HG02763 (cell line): ENCODE results near the gene CFAP97D1.

ENCODE experiments used
- ATAC-seq: cut with Tn5 transposase; IDR thresholded peaks from one replicate; pipeline ENCODE4 v1.9.1; 2021; ENCODE audit warnings: mild to moderate bottlenecking, moderate library complexity; ENCODE audit not compliant: unreplicated experiment

CFAP97D1 gene

DNA sequence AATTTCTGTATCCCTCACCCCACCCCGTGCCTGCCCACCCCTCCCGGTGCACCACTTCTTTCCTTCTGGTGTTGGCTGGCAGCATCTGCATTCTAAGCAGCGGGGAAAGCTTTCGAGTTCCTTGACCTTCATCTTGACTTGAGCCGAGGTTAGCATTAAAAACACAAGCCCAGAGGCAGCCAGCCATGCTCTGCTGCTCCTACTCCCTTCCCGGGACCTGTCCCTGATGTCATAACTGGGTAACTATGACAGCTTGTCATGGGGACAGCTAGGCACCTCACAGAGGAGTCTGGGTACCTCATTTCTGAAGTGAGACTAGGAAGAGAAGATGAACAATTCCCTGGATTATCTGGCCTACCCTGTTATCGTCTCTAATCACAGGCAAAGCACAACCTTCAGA lies at the start of gene CFAP97D1:
Gene CFAP97D1, plus strand, starts transcription at position 301 of the 400 bp plus-strand sequence. Its CDS starts 28 bp downstream, at position 329.
- no peak for ATAC-seq

DNA sequence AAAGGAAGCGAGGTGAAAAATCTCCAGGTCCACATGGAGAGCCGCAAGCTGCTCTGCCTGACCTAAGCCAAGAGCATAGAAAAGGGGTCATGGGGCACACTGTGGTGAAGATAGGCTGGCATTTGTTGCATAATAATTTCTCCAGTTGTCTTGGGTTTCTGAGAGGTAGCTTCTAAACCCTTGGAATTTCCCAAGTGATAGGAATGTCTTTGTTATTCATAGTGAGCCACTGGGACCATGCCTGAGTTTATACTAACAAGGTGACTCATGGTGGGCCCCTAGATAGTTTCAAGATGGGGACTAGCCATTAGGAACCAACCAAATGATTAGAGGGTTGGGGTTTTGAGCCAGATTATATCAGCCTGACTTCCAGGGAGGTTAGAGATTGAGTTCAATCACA lies 47.3 kb upstream of the CFAP97D1 start:
- no peak for ATAC-seq

DNA sequence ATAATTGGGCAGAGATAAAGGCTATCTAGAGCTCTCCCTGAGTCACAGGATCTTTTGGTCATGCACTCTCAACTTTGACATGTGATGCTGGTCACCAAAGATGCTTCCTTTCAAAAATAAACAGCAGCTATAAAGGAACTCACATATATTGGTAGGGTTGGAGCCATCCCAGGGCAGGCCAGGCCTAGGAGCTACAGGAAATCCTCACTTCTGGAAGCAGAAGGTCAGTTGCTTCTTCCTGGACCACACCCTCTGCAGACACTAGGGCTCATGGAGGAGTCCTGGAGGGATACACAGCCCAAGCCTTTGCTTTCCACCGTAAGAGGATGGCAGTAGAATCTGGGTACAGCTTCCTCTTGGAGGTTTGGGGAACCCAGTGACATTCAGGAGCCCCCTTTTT lies 46.3 kb upstream of the CFAP97D1 start:
- ATAC-seq: no peak

DNA sequence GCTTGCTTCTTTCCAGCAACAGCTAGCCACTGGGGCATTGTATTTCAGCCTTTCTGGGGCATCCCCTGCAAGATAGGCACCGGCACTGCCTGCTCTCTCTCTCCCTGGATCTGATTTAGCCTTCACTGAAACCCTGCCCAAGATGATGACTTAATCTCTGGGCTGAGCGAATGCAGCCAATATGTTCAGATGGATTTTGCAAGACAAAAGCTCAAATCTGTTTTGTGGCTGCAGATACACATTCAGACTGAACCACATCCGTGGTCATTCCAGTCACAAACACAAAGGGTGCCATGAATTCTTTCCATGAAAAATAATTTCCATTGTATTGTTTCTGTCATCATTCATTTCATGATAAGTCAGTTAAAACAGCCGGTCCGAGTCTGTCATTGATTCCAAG lies 45.9 kb upstream of the CFAP97D1 start:
- no peak for ATAC-seq

DNA sequence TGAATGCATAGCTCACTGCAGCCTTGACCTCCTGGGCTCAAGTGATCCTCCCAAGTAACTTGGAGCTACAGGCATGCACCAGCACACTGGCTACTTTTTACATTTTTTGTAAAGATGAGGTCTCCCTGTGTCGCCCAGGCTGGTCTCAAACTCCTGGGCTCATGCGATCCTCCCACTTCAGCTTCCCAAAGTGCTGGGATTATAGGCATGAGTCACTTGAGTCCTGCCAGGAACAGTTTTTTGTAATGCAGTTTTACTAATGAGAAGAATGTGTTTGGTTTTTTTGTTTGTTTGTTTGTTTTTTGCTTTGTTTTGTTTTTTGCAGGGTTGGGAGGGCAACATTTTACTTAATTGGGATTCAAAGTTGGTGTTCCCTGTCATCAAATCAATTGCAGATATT lies 43.8 kb upstream of the CFAP97D1 start:
- no peak for ATAC-seq

DNA sequence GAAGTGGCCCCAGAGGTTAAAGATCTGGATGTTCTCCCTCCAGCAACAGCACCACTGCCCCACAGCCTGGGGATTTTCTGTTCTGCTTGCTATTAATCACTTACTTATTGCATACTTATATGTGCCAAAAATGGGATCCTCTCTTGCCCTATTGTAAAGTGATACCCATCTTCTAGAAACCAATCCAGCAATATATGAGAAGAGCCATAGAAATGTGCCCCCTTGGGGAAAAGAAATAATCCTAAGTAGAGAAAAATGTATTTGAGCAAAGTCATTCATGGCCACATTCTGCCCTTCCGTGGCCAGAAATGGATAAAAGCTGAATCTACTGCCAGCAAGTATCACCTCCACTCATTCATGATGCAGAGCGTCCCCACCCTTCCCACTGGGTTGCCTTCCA lies 42.5 kb upstream of the CFAP97D1 start:
- ATAC-seq: no peak

DNA sequence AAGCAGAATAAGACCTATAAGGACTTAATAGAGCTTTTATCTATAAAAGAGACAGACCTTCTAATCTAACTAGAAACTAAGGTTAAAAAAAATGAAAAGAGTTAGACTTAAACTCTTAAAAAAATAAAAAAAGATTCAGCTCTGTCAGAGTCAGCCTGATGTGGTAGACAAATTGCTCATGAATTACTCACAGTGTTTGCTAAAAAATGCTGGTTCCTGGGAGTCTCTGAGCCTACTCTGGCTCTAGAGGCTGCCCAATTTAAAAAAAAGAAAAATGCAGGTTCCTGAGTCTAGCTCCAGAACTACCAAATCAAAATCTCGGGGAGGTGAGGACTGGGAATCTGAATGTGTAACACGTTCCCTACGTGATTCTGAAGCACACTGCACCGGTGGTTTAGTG lies 39.7 kb upstream of the CFAP97D1 start:
- no peak for ATAC-seq

DNA sequence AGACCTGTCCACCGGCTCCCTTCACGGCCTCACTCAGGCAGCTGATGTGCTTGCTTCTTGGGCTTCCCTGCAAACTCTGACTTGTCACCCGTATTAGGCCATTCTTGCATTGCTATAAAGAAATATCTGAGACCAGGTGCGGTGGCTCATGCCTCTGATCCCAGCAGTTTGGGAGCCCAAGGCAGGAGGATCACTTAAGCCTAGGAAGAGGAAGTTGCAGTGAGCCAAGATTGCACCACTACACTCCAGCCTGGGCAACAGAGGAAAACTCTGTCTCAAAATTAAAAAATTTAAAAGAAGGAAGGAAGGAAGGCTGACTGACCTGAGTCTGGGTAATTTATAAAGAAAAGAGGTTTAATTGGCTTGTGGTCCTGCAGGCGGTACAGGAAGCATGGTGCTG lies 38.6 kb upstream of the CFAP97D1 start:
- ATAC-seq: no peak

DNA sequence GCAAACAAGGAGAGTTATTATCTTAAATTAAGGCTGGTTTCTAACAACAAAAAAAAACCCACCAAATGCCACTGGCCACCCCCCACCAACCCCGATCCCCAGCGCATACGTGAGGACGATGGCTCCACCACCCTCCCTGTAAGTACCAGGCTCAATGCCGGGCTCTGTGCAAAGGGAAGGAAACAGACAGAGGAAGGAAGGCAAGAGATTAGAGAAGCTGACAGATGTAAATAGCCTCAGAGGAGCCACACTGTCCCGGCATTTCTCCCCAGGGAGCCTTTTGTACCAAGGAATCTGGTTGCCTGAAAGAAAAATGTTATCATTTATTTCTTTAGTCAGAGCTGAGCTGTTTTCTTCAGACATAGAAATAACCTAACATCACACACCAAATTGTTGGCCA lies 34.7 kb upstream of the CFAP97D1 start:
- no peak for ATAC-seq

DNA sequence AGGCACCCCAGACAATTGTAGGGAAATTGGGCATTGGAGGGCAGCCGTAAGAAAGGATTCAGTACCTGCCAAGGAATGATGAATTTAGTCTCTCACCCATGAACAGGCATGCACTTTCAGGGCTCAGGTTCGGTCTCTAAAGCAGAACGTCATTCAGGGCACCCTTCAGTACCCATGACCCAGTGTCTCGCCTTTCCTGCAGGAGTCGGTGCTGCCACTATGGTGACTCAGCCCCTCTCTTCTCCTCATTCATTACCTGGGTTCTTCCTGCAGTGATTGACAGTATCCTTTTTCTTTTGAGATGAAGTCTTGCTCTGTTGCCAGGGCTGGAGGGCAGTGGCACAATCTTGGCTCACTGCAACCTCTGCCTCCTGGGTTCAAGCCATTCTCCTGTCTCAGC lies 30.1 kb upstream of the CFAP97D1 start:
- ATAC-seq: no peak

DNA sequence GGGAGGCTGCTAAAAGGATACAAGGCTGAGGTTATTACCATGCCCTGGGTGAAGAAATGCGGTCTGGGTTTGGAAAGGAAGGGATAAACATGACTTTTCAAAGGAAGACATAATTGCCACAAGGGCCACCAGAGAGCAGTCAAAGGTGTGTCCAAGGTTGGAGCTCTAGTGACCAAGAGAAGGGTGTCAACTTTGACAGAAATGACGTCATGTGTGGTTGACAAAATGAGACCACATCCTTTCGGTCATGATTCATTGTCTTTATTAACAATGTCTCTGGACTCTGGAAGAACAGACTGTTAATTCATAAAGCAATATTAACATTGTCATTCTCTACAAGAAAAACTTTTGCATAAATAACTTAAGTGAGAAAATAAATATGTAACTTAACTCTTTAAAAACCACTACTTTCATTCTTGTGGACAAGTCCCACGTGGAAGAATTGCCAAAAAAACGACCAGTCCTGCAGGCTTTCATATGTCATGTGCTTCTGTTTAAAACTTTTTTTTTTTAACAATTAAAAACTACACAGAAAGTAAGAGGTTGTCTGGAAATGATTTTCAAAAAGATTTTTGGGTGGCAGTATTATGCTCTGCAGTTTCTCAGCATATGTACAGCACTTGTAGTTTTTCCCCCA lies 26.6 kb upstream of the CFAP97D1 start:
- no peak for ATAC-seq

DNA sequence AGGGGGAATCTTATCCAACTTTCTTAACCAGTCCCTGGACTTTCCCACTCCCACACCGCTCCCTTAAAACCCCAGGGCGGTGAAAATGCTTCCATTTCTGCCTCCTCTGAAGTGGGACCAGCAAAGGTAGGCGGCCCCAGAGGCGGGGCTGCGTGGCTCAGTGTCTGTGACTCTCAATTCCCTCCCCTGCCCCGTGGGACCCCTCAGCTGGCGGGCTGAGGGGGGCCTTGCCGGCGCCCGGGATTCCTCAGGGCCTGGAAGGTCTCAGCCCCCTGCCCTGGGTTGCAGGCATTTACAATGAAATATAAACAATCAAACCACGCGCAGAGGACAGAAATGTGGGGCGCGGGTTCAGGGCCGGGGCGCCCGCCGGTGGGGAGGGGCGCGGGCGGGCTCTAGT lies 25.3 kb upstream of the CFAP97D1 start:
- ATAC-seq: no peak

DNA sequence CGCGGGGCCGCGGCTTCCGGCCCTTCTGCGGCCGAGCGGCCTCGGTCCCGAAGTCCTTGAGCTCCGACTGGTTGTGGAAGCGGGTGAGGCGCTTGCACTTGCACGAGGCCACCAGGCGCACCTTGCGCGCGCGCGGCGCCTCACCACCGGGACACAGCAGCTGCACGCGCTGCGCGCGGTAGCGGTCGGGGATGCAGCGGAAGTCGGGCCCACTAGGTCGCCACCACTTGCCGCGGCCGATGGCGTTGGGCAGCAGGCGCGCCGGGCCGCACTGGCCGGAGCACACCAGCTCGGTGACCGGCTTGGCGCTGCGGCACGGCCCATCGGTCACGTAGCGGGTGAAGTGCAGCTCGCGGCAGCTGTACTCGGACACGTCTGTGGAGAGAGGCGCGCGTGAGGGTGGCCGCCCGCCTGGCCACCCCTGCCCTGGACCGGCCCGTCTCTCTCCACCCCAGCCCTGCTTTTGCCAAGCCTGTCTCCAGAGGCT lies 24.8 kb upstream of the CFAP97D1 start:
- no peak for ATAC-seq

DNA sequence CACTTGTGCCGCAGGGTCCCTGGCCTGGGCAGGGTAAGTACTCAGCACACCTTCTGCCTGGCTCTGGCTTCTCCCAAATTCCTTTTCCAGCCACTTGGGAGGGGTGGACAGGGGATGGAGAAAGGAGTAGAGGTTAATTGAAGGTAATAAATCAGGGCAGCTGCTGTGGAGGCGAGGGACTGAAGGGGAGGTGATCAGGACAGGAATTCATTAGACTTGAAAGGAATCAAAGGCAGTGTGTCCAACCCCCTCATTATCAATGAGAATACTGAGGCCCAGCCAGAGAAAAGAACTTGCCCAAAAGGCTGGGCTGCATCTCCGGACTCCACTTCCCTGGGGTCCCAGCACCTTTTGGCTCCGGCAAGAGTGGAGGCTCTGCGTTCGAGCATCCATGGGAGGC lies 24.0 kb upstream of the CFAP97D1 start:
- ATAC-seq: no peak

DNA sequence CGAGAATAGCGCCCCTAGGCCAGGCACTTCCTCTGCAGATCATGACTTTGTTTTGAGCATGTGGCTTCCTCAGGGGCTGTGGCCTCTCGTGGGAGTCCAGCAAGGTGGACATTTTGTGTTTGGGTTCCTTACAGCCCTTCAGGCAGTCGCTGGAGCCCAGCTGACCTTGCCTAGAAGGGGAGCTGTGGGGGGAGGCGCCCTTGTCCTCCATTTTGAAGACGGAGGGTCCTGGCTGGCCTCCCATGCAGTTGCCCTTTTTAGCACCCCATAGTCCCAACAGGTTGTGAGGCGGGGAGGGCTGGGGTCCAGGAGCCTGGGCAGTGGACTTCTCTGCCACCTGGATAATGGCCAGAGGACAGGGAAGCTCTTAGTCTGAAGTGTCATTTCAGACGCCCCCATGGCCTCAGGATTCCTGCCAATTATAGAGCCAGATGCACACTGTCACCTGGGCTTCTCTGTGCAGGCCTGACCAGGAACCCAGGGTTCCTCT lies 23.0 kb upstream of the CFAP97D1 start:
- ATAC-seq: no peak

DNA sequence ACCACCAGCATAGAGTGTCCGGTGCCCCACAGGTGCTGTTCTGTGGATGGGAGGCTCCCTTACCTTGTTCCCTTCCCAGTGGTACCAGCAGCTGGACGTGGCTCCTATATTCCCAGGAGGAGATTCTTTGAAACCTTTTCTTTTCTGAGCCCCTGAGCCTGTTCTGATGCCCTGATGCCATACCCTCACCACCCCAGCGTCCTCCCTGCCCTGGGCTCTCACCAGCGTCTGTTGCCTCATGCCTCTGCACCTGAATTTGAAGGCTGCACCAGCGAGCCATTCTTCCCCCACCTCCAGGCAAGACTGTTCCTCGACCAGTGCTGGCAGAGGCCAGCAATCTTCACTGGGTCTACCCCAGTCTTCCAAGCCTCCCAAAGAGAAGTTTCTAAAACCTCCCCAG lies 22.1 kb upstream of the CFAP97D1 start:
- no peak for ATAC-seq

DNA sequence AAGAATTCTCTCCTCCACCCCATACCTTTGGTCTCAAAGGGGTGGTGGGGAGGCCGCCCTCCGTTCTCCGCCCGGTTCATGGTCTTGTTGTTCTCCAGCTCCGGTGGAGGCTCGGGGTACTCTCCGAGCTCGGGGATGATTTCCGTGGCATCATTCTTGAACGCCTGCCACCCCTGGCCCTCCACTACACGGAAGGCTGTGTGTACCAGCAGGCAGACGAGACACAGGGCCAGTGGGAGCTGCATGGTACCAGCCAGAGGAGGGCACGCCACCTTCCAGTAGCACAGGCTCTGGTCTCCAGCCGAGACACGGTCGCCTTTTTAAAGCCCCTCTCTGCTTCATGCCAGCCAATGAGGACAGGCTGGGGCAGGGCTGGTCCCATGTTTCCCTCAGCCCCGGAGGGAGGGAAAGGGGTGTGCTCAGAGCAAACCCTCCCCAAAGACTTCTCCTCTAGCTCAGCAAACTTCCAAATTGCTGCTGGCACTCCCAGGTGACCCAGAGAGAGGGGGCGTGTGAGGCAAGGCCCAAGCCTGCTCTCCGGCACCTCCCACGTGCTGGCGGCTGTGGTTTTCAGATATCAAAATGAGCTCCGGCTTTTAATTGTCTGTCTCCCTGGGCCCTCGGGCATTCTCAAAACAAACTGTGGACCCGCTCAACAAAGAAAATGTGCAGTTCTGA lies 21.6 kb upstream of the CFAP97D1 start, which contains the start of gene SOST:
Gene SOST, minus strand, starts transcription at position 295 of the 678 bp plus-strand sequence. Its CDS starts 50 bp downstream, at position 245.
- ATAC-seq: no peak

DNA sequence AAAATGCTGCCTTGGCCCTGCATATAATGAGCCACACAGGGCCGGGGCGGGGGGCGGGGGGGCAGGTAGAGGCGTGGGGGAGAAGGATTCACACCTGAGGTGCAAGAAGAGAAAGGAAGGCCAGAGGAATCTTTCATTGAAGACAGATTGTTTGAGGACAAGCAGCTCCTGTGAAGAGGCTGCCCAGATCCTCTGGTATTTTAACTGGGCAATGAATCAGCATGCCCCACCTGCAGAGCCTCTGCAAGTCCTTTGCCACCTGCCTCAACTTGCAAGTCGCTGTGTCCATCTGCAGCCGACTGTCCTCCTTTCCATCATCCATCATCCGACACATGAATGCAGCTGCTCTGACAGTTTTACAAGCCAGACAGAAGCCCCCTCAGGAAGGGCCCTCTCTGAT lies 20.4 kb upstream of the CFAP97D1 start:
- ATAC-seq: no peak

DNA sequence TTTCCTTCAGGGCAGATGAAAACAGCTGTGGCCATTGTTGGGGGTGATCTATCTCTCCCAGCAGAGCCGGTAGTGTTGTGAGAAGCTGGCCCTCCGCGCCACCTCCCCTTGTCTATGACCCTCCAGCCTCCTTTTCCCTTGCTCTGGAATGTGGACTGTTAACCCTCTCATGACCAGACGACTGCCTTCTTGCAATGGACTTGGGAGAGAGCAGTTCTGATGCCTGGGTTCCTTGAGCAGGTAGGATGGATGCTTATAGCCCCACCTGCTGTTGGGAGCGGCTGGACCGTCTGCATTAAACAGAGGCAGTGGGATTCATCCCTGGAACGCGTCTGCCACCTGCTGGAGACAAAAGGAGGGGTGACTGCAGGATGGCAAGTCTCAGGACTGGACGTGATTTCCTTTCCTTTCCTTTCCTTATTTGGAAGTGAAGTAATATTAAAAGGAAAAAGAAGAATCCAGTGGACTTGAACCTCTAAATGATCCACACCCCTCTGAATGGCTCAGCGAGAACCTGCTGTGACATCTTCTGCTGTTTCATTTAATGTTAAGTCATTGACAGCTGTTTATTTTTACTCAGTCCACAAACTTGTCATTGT lies 19.9 kb upstream of the CFAP97D1 start:
- ATAC-seq: no peak

DNA sequence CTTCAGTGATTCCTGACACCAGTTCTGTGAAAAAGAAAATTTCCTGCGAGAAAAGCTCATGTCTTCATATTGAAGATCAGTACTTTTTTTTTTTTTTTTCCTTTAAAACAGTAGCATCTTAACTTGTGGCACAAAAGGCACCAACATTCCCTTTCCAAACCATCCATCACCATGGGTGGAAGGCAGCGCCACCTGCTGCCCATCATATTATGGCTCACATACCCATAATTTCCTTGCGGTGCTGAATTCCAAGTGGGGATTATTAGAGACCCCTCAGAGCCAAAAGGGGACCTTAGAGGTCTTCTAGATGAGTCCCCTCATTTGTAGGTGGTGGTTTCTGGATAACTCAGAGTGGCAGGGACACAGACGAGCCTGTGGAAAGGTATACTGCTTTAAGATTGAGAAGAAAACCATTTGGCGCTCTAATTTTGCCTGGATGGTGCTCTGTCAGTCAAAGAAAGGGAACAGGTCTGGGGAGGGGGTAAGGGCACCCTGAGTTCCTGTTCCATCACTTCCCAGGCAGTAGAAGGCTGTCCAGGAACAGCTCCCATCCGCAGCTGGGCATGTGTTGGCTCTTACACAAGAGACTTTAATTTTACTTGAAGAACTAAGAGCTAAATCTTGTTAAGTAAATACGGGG lies 13.7 kb upstream of the CFAP97D1 start:
- no peak for ATAC-seq

DNA sequence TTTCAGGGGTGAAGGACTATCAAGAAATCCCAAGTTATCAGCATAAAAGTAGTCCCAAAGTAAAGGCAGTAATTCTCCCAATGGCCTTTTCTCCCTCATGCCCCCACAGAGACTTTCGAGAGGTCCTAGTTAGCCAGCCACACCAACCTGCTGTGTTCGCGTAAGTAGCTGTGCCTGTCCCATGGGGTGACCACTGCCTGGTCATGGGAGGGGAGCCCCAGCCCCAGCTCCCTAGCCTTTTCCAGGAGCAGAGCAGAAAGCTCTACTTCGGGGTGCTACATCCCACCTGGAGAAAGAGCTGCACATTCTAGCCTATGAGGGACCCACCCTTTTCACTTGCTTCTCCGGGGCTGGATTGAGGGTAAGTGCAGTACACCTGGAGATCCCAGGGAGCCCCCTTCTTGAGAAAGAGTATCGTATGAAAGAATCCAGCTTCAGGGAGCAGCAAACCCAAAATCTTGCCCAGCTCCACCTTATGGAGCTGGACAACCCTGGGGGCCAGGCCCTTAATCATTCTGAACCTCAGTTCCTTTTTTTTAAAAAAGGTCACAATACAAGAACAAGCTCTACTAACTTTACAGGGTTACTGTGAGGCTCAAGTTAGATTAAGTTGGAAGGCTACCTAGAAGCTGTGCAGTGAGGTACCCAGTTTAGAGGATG lies 13.1 kb upstream of the CFAP97D1 start:
- ATAC-seq: no peak
